Measurements from ENCODE around the gene ADAD2. TPM values are rescaled to one million over a fixed set of nuclear protein-coding genes. Genes with fewer than 3 reads are reported as not detected.

The ADAD2 gene
- total RNA-seq, 1 experiment from 2014 or later: not detected

- H3K4me1 ChIP-seq (replicated peaks): peaks cover 26% of the 10 kb centered on the region
- H3K4me3 ChIP-seq: no peak overlapping the region
- no peak overlapping the region for H3K27ac ChIP-seq
- H3K27me3 ChIP-seq (replicated peaks): no peaks in the 10 kb centered on the region
- peaks cover 85% of the 10 kb centered on the region for H3K36me3 ChIP-seq
- no peak for DNase-seq (ENCODE audit: low read depth in 1 of 2, low spot score in 2 of 2)
- H3K9me3 ChIP-seq (replicated peaks): no peaks in the 10 kb centered on the region
Observed at GRCh38 chr16:84180519-84181140, 10.3 kb upstream of the ADAD2 start.

DNA sequence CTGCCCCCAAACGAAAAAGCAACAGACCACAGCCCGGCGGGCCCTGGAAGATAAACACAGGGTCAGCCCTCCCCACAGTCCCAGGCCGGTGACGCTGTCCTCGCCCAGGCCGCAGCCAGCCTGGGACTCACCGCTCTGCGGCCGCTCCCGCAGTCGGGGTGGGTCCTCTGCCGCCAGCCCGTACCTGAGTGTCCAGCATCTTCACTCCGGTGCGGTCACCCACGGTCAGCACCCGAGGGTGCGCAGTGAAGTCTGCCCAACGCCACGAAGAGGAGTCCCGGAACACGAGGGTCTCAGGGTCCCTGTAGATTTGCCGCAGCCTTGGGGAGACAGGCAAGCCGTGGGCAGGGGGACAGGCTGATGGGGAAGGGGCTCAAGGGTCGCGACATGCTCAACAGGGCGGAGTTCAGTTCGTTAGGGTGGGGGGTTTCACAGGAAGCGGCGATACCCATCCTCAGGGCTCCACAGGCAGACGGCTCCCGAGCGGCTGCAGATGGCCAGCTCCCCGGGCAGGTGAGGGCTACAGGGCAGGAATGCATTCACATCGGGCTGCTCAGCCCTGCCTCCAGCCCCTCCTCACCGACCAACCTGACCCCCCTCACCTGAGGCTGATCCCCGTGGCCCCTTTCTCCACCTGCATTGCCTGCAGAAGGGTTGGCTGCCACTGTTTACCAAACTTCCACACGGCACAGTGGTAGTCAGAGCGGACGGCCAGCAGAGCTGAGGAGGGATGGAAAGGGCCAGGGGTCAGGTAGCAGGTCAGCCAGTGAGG, 9.6 kb upstream of the ADAD2 start:
- H3K4me1 ChIP-seq (replicated peaks): peaks cover 23% of the 10 kb centered on the region
- H3K36me3 ChIP-seq: peaks cover 83% of the 10 kb centered on the region
- no peak overlapping the region for H3K27ac ChIP-seq

DNA sequence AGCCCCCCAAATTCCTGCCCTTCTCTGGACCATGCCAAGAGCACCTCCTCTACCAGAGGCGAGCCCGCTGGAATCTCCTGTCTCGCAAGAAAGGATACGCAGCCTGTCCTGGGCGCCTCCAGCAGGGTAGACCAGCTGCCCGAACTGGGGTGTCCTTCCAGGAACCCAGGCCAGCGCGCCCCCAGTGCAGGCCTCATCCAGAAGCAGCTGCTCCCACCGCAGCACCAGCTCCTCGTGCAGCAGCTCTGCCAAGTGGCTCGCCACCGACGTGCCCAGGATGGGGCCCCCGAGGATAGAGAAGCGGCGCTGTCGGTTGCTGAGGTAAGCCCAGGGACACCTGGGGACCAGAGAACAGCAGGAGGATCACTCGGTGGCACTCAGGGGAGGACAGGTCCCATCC, 8.9 kb upstream of the ADAD2 start:
- Histone ChIP-seq H3K27ac (no peak overlapping the region), H3K4me3 (no peak overlapping the region)

More for the DNA sequence above, 9.6 kb upstream of the ADAD2 start:
- no peak for DNase-seq (ENCODE audit: low read depth in 1 of 2, low spot score in 2 of 2)
- Histone ChIP-seq H3K4me3 (no peak overlapping the region), H3K9me3 (replicated peaks) (no peaks in the 10 kb centered on the region), H3K27me3 (replicated peaks) (no peaks in the 10 kb centered on the region)

GRCh38 chr16:84182680-84183571, 8.0 kb upstream of the ADAD2 start:
- Histone ChIP-seq H3K4me3 (no peak overlapping the region), H3K27ac (no peak overlapping the region), H3K9me3 (replicated peaks) (no peaks in the 10 kb centered on the region), H3K36me3 (peaks cover 79% of the 10 kb centered on the region), H3K4me1 (replicated peaks) (peaks cover 7% of the 10 kb centered on the region), H3K27me3 (replicated peaks) (no peaks in the 10 kb centered on the region)
- DNase-seq (ENCODE audit: low read depth in 1 of 2, low spot score in 2 of 2): no peak

More for the DNA sequence above, 8.9 kb upstream of the ADAD2 start:
- no peak for DNase-seq (ENCODE audit: low read depth in 1 of 2, low spot score in 2 of 2)
- Histone ChIP-seq H3K36me3 (peaks cover 85% of the 10 kb centered on the region), H3K9me3 (replicated peaks) (no peaks in the 10 kb centered on the region), H3K4me1 (replicated peaks) (peaks cover 15% of the 10 kb centered on the region), H3K27me3 (replicated peaks) (no peaks in the 10 kb centered on the region)

DNA sequence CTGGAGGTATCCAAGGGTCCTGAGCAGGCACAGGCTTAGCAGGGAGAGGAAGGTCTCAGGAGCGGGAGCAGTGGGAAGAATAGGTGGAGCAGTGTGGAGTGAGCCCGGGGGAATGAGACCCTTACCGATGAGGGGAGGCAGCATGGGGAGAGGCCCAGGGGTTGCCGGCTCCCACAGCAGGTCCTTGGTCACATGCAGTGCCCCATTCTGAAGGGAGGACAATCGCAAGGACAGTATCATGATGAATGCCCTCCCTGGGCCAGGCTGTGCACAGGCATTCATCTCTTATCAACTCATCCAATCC, 7.4 kb upstream of the ADAD2 start:
- Histone ChIP-seq H3K9me3 (replicated peaks) (no peaks in the 10 kb centered on the region), H3K4me1 (replicated peaks) (peaks cover 4% of the 10 kb centered on the region), H3K27me3 (replicated peaks) (no peaks in the 10 kb centered on the region), H3K36me3 (peaks cover 73% of the 10 kb centered on the region), H3K4me3 (no peak overlapping the region), H3K27ac (no peak overlapping the region)
- no peak for DNase-seq (ENCODE audit: low read depth in 1 of 2, low spot score in 2 of 2)

GRCh38 chr16:84183911-84184591, 6.9 kb upstream of the ADAD2 start:
- Histone ChIP-seq H3K4me1 (replicated peaks) (peaks cover 4% of the 10 kb centered on the region), H3K4me3 (no peak overlapping the region), H3K9me3 (replicated peaks) (no peaks in the 10 kb centered on the region), H3K27me3 (replicated peaks) (no peaks in the 10 kb centered on the region), H3K36me3 (peaks cover 69% of the 10 kb centered on the region), H3K27ac (no peak overlapping the region)
- no peak for DNase-seq (ENCODE audit: low read depth in 1 of 2, low spot score in 2 of 2)

DNA sequence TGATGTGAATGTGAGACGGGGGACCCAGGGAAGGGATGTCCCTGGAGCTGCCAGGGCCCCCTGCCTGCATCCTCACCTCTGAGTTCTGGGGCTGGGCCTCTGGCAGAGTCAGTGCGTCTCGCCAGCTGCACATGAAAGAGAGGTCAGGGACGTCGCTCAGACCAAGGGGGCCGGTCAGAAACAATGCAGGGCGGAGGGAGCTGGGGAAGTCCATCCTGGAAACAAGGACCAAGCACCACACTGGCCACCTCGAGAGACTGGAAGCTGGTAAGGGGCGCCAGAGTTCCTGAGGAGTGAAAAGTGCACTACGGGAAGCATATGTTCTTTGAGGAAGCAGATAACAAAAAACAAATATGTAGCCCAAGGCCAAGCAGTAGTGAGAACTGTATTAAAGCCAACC, 6.2 kb upstream of the ADAD2 start:
- no peak for DNase-seq (ENCODE audit: low read depth in 1 of 2, low spot score in 2 of 2)
- peaks cover 4% of the 10 kb centered on the region for H3K4me1 ChIP-seq (replicated peaks)

DNA sequence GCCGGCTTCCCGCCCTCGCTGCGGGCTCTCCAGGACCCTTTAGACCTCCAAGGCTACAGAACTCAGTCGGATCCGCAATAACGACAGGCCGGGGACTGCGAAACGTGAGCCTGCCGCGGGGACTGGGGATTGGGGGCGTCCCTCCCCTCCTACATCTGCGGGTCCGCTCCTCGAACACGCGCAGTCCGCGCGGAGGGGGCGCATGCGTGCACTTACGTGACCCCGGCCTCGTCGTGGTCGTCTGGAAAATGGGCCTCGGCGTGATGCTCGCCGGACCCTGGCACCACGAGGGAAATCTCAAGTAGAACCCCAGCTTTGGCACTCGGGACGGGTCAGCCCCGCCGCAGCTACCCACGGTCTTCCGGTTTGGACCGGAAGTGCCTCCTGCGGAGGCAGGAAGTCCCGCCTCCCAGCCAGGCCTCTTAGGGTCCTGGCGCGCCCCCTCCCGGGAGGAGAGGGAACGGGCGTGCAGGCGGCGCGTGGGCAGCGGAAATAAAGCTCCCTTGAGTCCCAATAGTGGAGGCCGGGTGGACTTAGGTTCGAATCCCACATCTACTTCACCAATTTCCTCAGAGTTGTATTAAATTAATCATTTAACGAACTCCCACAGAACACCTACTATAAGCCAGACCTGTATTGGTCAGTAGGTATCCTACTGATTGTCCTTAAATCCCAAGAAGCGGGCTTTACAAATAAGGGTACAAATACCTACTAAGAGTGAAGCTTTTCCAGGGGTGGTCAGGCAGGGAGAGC, 4.1 kb upstream of the ADAD2 start, which contains the start of gene TAF1C:
Gene TAF1C, minus strand, starts transcription at position 373 of the 753 bp plus-strand sequence. CDS start 2,069 bp downstream, outside the sequence.
- H3K27me3 ChIP-seq (replicated peaks): no peaks in the 10 kb centered on the region
- H3K27ac ChIP-seq: 0 out of 2 replicates have a peak within 1 kb of the TSS, but pooled peaks have one; percentile 1
- H3K4me3 ChIP-seq: peak within 1 kb of the TSS; percentile 72
- H3K36me3 ChIP-seq: peaks cover 42% of the 10 kb centered on the region
- H3K9me3 ChIP-seq (replicated peaks): no peaks in the 10 kb centered on the region
- peak; percentile 91 to 97 for DNase-seq (ENCODE audit: low read depth in 1 of 2, low spot score in 2 of 2)
- peaks cover 4% of the 10 kb centered on the region for H3K4me1 ChIP-seq (replicated peaks)

More for the DNA sequence above, 6.2 kb upstream of the ADAD2 start:
- no peak overlapping the region for H3K4me3 ChIP-seq
- no peak overlapping the region for H3K27ac ChIP-seq
- H3K27me3 ChIP-seq (replicated peaks): no peaks in the 10 kb centered on the region
- H3K9me3 ChIP-seq (replicated peaks): no peaks in the 10 kb centered on the region
- H3K36me3 ChIP-seq: peaks cover 62% of the 10 kb centered on the region

DNA sequence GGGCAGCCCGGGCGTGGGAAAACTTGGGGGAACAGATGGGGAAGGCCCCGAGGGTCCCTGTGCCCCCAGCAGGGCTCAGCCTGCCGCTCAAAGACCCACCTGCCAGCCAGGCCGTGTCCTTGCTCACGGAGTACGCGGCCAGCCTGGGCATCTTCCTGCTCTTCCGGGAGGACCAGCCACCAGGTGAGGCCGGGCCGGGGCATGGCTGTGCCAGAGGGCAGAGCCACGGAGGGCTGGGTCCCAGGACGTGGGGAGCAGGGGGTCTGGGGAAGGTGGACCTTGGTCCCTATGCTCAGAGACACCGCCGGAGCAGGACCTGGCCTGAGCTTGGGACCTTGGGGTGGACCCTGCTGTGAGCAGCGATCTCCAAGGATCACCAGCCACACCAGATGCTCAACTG, 509 bp downstream of the ADAD2 start:
- no peak overlapping the region for H3K4me3 ChIP-seq
- H3K9me3 ChIP-seq (replicated peaks): no peaks in the 10 kb centered on the region
- no peaks in the 10 kb centered on the region for H3K4me1 ChIP-seq (replicated peaks)
- no peak overlapping the region for H3K27ac ChIP-seq
- no peak for DNase-seq (ENCODE audit: low read depth in 1 of 2, low spot score in 2 of 2)
- H3K27me3 ChIP-seq (replicated peaks): no peaks in the 10 kb centered on the region
- H3K36me3 ChIP-seq: peaks cover 3% of the 10 kb centered on the region; the same call in 1 of the 2 replicates

- Histone ChIP-seq H3K9me3 (replicated peaks) (no peaks in the 10 kb centered on the region), H3K27me3 (replicated peaks) (no peaks in the 10 kb centered on the region), H3K27ac (no peak overlapping the region), H3K4me1 (replicated peaks) (peaks cover 5% of the 10 kb centered on the region; the same call in 1 of the 2 replicates), H3K36me3 (no peaks in the 10 kb centered on the region), H3K4me3 (no peak overlapping the region)
- DNase-seq (ENCODE audit: low read depth in 1 of 2, low spot score in 2 of 2): no peak
Observed at GRCh38 chr16:84193480-84193879, 2.5 kb downstream of the ADAD2 start.

- H3K4me3 ChIP-seq: no peak overlapping the region
- H3K4me1 ChIP-seq (replicated peaks): peaks cover 10% of the 10 kb centered on the region
- H3K27me3 ChIP-seq (replicated peaks): no peaks in the 10 kb centered on the region
- no peaks in the 10 kb centered on the region for H3K36me3 ChIP-seq
- no peak overlapping the region for H3K27ac ChIP-seq
- no peak for DNase-seq (ENCODE audit: low read depth in 1 of 2, low spot score in 2 of 2)
- H3K9me3 ChIP-seq (replicated peaks): no peaks in the 10 kb centered on the region
Observed at GRCh38 chr16:84194018-84194417, 3.1 kb downstream of the ADAD2 start.

GRCh38 chr16:84194470-84195200, 3.7 kb downstream of the ADAD2 start:
- Histone ChIP-seq H3K27ac (no peak overlapping the region), H3K9me3 (replicated peaks) (no peaks in the 10 kb centered on the region), H3K36me3 (no peaks in the 10 kb centered on the region), H3K27me3 (replicated peaks) (no peaks in the 10 kb centered on the region), H3K4me3 (no peak overlapping the region), H3K4me1 (replicated peaks) (peaks cover 10% of the 10 kb centered on the region)
- DNase-seq (ENCODE audit: low read depth in 1 of 2, low spot score in 2 of 2): no peak

All from SJSA1 (cell line).